LNCAP (cell line): ENCODE measurements around the gene IPO11.

Experiments
- TF ChIP-seq, protein P1 (sequence below): fragments of 450-650 bp; IDR thresholded peaks from 2 replicates; pipeline ENCODE4 v1.5.1; 2017; ENCODE audit warnings: mild to moderate bottlenecking

The IPO11 gene

DNA sequence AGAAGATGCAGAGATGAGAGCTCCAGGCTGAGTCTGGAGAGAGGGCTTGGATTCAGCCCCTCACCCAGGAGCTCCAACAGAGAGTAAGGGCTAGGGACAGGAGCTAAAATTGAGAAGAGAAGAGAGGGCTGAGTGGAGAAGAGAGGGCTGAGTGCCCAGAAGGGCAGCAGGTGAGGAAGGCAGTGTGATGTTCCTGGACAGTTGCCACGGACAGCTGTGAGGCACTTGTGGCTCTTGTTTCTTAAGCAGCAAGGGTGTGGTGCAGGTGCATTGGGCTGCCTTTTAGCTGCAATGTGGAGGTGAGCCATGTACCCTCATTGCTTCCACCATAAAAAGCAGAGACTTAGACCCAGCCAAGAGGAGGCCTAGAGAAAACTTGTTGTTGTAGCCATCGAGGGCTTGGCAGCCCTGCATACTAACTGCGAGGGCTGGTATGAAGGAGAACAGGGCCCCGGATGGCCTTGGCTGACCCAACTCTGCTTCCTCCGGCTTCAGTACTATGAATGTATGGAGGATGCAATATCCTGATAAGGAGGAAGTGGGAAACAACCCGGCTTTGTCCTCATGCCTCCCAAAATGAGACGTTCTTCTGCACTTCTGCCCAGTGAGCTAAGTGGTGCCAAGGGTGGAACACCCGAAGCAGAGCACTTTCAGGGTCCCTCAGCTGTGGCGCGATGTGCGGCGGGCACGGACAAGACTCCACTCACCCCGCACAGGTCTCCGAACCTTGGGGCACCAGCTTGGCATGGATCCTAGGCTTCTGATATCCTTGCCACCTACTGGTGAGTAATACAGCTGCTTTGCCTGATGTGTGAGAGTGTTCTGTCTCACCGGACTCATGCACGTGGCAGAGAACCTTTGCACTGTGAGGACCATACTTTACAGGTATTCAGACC, 231.2 kb downstream of the IPO11 start:
- TF ChIP-seq, protein P1, sequence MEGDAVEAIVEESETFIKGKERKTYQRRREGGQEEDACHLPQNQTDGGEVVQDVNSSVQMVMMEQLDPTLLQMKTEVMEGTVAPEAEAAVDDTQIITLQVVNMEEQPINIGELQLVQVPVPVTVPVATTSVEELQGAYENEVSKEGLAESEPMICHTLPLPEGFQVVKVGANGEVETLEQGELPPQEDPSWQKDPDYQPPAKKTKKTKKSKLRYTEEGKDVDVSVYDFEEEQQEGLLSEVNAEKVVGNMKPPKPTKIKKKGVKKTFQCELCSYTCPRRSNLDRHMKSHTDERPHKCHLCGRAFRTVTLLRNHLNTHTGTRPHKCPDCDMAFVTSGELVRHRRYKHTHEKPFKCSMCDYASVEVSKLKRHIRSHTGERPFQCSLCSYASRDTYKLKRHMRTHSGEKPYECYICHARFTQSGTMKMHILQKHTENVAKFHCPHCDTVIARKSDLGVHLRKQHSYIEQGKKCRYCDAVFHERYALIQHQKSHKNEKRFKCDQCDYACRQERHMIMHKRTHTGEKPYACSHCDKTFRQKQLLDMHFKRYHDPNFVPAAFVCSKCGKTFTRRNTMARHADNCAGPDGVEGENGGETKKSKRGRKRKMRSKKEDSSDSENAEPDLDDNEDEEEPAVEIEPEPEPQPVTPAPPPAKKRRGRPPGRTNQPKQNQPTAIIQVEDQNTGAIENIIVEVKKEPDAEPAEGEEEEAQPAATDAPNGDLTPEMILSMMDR: no peak

DNA sequence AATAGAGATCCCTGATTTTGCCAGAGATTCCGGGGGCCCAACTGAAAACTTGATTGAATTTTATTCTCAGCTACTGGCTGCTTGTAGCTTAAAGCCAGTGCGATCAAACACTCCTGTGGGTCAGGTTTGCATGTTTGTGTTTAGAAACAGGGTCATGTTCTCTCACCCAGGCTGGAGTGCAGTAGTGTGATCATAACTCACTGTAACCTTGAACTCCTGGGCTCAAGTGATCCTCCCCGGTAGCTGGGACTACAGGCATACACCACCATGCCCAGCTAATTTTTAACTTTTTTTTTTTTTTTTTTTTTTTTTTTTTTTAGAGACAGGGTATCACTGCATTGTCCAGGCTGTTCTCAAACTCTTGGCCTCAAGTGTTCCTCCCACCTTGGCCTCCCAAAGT, 232.7 kb downstream of the IPO11 start:
- TF ChIP-seq, protein P1: no peak

DNA sequence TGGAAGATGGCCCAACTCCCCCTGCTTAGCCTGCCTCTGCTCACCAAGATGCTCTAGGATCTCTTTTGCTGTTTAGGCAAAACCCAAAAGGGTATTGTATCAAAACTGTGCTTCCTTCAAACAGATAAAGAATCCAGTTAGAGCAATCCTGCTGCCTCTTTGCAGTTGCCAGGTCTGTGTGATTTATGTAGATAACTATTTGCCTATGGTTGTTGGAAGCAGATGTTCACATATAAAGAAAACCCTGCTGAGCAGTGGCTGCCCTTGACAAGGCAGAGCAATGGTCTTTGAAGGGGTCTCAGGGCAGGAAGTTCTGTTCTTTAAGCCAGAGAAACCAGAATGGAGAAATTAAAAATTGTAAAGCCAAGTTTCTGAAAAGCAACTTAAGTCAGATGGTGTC, 234.7 kb downstream of the IPO11 start:
- TF ChIP-seq, protein P1: no peak

DNA sequence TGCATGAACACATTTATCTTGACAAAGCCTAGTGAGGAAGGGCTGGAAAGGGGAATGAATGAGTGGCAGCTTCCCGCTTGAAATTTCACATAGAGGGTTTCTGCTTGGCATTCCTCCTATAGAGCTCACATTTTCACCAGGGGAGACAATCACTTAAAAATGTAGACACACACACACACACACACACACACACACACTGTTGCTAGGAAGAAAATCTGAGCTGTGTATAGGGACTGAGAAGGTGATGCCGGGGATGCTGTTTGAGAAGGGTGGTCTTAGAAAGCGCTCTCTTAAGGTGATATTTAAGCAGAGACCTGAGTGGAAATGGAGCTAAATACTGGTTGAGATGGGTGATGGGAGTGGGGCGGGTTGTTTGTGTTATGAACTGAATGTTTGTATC, 236.5 kb downstream of the IPO11 start:
- TF ChIP-seq, protein P1: no peak

DNA sequence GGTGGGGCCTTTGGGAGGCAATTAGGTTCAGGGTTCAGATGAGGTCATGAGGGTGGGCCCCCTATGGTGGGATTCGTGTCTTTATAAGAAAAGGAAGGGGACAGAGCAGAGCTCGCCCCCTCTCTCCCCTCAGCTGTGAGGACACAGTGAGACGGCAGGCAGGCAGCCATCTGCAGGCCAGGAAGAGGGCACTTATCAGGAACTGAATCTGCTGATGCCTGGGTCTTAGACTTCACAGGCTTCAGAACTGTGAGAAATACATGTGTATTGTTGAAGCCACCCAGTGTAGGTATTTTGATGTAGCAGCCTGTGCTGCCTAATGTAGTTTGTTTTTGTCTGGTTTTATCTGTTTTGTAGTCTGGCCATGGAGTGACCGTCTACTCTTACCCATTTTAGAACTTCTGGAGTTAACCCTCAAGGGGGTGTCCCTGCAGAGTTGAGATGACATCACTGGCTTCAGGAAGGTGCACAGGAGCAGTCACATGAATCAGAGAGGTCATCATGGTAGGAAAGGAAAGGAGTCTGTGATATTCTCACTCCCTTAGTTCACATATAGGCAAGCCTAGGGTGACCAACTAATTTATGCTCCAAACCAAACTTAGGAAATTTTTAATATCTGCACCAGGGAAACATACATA, 237.0 kb downstream of the IPO11 start:
- TF ChIP-seq, protein P1: no peak

DNA sequence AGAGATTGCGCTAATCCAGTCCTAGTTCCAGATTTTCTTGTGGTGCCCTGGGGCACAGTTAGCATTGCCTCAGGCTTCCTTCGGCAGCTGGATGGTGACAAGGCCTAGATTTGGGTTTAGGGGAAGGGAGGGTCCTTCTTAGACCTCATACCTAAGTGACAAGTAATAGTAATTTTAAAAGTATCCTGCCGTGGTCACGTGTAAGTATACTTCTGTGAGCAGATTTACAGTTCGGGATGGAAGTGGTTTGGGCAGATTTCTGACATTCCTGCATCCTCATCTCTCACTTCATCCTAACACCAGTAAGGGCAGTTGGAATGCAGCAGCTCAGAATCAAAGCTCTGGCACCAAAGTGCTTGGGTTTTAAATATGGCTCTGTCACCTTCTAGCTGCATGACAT, 237.6 kb downstream of the IPO11 start:
- TF ChIP-seq, protein P1: no peak

DNA sequence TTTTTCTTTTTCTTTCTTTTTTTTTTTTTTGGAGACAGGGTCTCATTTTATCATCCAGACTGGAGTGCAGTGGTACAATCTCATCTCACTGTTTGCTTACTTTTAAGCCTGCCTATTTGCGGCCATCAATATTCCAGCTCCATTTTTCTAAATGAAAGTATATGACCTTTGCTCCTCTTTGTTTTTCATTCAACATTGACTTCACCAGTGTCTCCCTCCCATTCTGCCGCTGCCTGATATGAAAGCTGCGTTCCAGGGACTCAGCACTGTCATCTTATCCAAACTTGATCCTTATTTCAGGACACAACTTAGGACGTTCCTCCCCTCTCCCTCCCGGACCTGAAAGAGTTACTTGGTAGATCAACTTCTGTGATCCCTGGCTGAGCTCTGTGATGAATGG, 239.7 kb downstream of the IPO11 start:
- TF ChIP-seq, protein P1: no peak
